A549 (cell line): ENCODE measurements around the gene XK.

Experiments used
- CHD2 ChIP-seq: fragments of 150-350 bp; IDR thresholded peaks from 2 replicates; pipeline ENCODE4 v1.6.1; 2014; ENCODE audit warnings: low read length; ENCODE audit not compliant: partially characterized antibody
- CHD4 ChIP-seq: fragments of 200-600 bp; sonication (generic); IDR thresholded peaks from 2 replicates; pipeline ENCODE4 v1.6.1; 2016; ENCODE audit warnings: antibody characterized with exemption, mild to moderate bottlenecking, borderline replicate concordance
- ESRRA ChIP-seq: fragments of 150-350 bp; IDR thresholded peaks from 2 replicates; pipeline ENCODE4 v1.6.1; 2014; ENCODE audit warnings: mild to moderate bottlenecking, low read length, borderline replicate concordance
- HDAC2 ChIP-seq: fragments of 200-600 bp; sonication (generic); IDR thresholded peaks from 2 replicates; pipeline ENCODE4 v1.6.1; 2016
- POLR2A ChIP-seq: IDR thresholded peaks from 2 replicates; pipeline ENCODE4 v1.6.1; 2012; ENCODE audit warnings: mild to moderate bottlenecking, low read length
- RCOR1 ChIP-seq: fragments of 150-350 bp; IDR thresholded peaks from 2 replicates; pipeline ENCODE4 v1.6.1; 2014; ENCODE audit warnings: antibody characterized with exemption, low read length, low read depth
- RNF2 ChIP-seq: fragments of 200-600 bp; sonication (generic); IDR thresholded peaks from 2 replicates; pipeline ENCODE4 v1.6.1; 2016; ENCODE audit warnings: low read depth, mild to moderate bottlenecking, antibody characterized with exemption, moderate library complexity, borderline replicate concordance
- SMC3 ChIP-seq: fragments of >200 bp; sonication (Bioruptor Twin); formaldehyde crosslinking; IDR thresholded peaks from 3 replicates; pipeline ENCODE4 v1.6.1; 2018; ENCODE audit warnings: inconsistent platforms
- SREBF2 ChIP-seq: fragments of 450-650 bp; IDR thresholded peaks from 2 replicates; pipeline ENCODE4 v1.6.1; 2014; ENCODE audit warnings: mild to moderate bottlenecking, moderate library complexity
- USF2 ChIP-seq: fragments of 450-650 bp; IDR thresholded peaks from 2 replicates; pipeline ENCODE4 v1.6.1; 2014; ENCODE audit warnings: antibody characterized with exemption
- TF ChIP-seq, protein P1 (sequence below): fragments of >200 bp; sonication (Bioruptor Twin); formaldehyde crosslinking; IDR thresholded peaks from 3 replicates; pipeline ENCODE4 v1.5.1; 2016

DNA sequence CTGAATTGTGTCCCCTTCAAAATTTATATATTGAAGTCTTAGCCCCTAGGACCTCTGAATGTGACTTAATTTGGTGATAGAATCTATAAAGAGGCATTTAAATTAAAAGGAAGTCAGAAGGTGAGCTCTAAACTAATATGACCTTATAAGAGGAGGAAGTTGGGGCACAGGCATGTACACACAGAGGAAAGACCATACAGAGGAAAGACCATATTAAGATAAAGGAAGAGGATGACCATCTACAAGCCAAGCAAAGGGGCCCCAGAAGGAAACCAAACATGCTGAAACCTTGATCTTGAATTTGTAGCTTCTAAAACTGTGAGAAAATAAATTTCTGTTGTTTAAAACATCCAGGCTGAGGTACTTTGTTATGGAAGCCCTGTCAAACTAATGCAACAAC, 67.3 kb downstream of the XK start:
- TF ChIP-seq RCOR1 (no peak), POLR2A (no peak), ESRRA (no peak), USF2 (no peak), RNF2 (no peak), SMC3 (no peak), HDAC2 (no peak), CHD4 (no peak), CHD2 (no peak), SREBF2 (no peak)
- TF ChIP-seq, protein P1, sequence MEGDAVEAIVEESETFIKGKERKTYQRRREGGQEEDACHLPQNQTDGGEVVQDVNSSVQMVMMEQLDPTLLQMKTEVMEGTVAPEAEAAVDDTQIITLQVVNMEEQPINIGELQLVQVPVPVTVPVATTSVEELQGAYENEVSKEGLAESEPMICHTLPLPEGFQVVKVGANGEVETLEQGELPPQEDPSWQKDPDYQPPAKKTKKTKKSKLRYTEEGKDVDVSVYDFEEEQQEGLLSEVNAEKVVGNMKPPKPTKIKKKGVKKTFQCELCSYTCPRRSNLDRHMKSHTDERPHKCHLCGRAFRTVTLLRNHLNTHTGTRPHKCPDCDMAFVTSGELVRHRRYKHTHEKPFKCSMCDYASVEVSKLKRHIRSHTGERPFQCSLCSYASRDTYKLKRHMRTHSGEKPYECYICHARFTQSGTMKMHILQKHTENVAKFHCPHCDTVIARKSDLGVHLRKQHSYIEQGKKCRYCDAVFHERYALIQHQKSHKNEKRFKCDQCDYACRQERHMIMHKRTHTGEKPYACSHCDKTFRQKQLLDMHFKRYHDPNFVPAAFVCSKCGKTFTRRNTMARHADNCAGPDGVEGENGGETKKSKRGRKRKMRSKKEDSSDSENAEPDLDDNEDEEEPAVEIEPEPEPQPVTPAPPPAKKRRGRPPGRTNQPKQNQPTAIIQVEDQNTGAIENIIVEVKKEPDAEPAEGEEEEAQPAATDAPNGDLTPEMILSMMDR: no peak
